ENCODE measurements around the gene BAZ1A. TPM values are rescaled to one million over a fixed set of nuclear protein-coding genes. Genes with fewer than 3 reads are reported as not detected.

Gene BAZ1A
- total RNA-seq, 1 experiment from 2014 or later = 17.3 TPM

GRCh38 chr14:34715127-34715863 is 159.9 kb downstream of the BAZ1A start:
- Histone ChIP-seq H4K20me1 (ENCODE audit: insufficient read depth) (no peaks in the 10 kb centered on the region), H3K36me3 (ENCODE audit: low read depth) (no peaks in the 10 kb centered on the region), H3K4me3 (peak overlapping the region; percentile 82), H3K4me2 (peak overlapping the region; percentile 93), H3F3A (ENCODE audit: insufficient read depth, low read depth) (peaks cover 4% of the 10 kb centered on the region; the same call in 1 of the 2 replicates), H3K9me2 (ENCODE audit: insufficient read depth) (no peaks in the 10 kb centered on the region; the same call in 1 of the 2 replicates), H2AFZ (peak overlapping the region; percentile 79), H3K9me3 (ENCODE audit: insufficient read depth, low read depth) (no peaks in the 10 kb centered on the region), H3K27me3 (ENCODE audit: insufficient read depth, low read depth) (no peaks in the 10 kb centered on the region), H3K4me1 (replicated peaks; ENCODE audit: insufficient read depth) (peaks cover 7% of the 10 kb centered on the region), H3K79me2 (ENCODE audit: low read depth) (peaks cover 13% of the 10 kb centered on the region), H3K27ac (no peak overlapping the region)
- DNase-seq = no peak
- ChIA-PET POLR2A (ENCODE audit: unreplicated experiment) (interaction anchor here (0.6 kb wide), 1 partner anchor 88 kb away, joined by 3 read pairs; no protein-coding TSS in a partner anchor), CTCF (no interaction called here)
- no TSS peak for BruUV-seq (replicated peaks)
- intact Hi-C loops (cut with micrococcal nuclease; ENCODE audit: unreplicated experiment) = no loop called here
- TF ChIP-seq CTCF (conservative IDR thresholded peaks at IDR 0.05) = no peak

GRCh38 chr14:34714320-34715126 is 160.6 kb downstream of the BAZ1A start, which contains the start of gene CFL2:
CFL2 (minus strand) TSS chr14:34714593; CDS start chr14:34714540, 53 bp downstream.
- Histone ChIP-seq H2AFZ (peak within 1 kb of the TSS; percentile 84), H4K20me1 (ENCODE audit: insufficient read depth) (no peaks in the 10 kb centered on the region), H3K4me2 (peak within 1 kb of the TSS; percentile 93), H3K27ac (peak within 1 kb of the TSS; percentile 69), H3F3A (ENCODE audit: insufficient read depth, low read depth) (peaks cover 7% of the 10 kb centered on the region), H3K27me3 (ENCODE audit: insufficient read depth, low read depth) (no peaks in the 10 kb centered on the region), H3K79me2 (ENCODE audit: low read depth) (peaks cover 13% of the 10 kb centered on the region), H3K9me3 (ENCODE audit: insufficient read depth, low read depth) (no peaks in the 10 kb centered on the region), H3K36me3 (ENCODE audit: low read depth) (no peaks in the 10 kb centered on the region), H3K4me3 (peak within 1 kb of the TSS; percentile 82), H3K9me2 (ENCODE audit: insufficient read depth) (no peaks in the 10 kb centered on the region; the same call in 1 of the 2 replicates), H3K4me1 (replicated peaks; ENCODE audit: insufficient read depth) (peaks cover 7% of the 10 kb centered on the region)
- BruUV-seq (replicated peaks) = no TSS peak
- ChIA-PET POLR2A (ENCODE audit: unreplicated experiment) (interaction anchor here (0.6 kb wide), 1 partner anchor 87 kb away, joined by 3 read pairs; no protein-coding TSS in a partner anchor), CTCF (no interaction called here)
- peak in 1 of 2 experiments; percentile 62 for DNase-seq
- intact Hi-C loops (cut with micrococcal nuclease; ENCODE audit: unreplicated experiment) = loop anchor here (5.0 kb wide), 1 partner anchor 37 kb away; no protein-coding TSS in a partner anchor
- TF ChIP-seq CTCF (conservative IDR thresholded peaks at IDR 0.05) = no peak
- no peak for TF ChIP-seq EZH2 (IDR thresholded peaks at IDR 0.05; ENCODE audit: low read depth)

- ChIA-PET CTCF (interaction anchor here (0.6 kb wide), 2 partner anchors 198 to 408 kb away, joined by 3 to 9 read pairs; no protein-coding TSS in a partner anchor), POLR2A (ENCODE audit: unreplicated experiment) (no interaction called here)
- DNase-seq = peak; percentile 20 to 76
- H3K4me3 ChIP-seq = peak overlapping the region; percentile 82
- peaks cover 7% of the 10 kb centered on the region for H3F3A ChIP-seq (ENCODE audit: insufficient read depth, low read depth)
- intact Hi-C loops (cut with micrococcal nuclease; ENCODE audit: unreplicated experiment) = loop anchor here (5.0 kb wide), 1 partner anchor 36 kb away; no protein-coding TSS in a partner anchor
- no peaks in the 10 kb centered on the region; the same call in 1 of the 2 replicates for H3K9me2 ChIP-seq (ENCODE audit: insufficient read depth)
- H3K4me2 ChIP-seq = peak overlapping the region; percentile 93
- BruUV-seq (replicated peaks) = TSS peak; percentile 60
- H3K27ac ChIP-seq = peak overlapping the region; percentile 69
- no peak for TF ChIP-seq CTCF (conservative IDR thresholded peaks at IDR 0.05)
- TF ChIP-seq EZH2 (IDR thresholded peaks at IDR 0.05; ENCODE audit: low read depth) = no peak
- H4K20me1 ChIP-seq (ENCODE audit: insufficient read depth) = no peaks in the 10 kb centered on the region
- H3K79me2 ChIP-seq (ENCODE audit: low read depth) = peaks cover 13% of the 10 kb centered on the region
- H3K4me1 ChIP-seq (replicated peaks; ENCODE audit: insufficient read depth) = peaks cover 7% of the 10 kb centered on the region
- no peaks in the 10 kb centered on the region for H3K27me3 ChIP-seq (ENCODE audit: insufficient read depth, low read depth)
- H3K36me3 ChIP-seq (ENCODE audit: low read depth) = no peaks in the 10 kb centered on the region
- H2AFZ ChIP-seq = peak overlapping the region; percentile 84
- H3K9me3 ChIP-seq (ENCODE audit: insufficient read depth, low read depth) = no peaks in the 10 kb centered on the region
Measured at GRCh38 chr14:34713681-34714319, 161.4 kb downstream of the BAZ1A start.
